ENCODE results near the gene CHRD. TPM values are rescaled to one million over a fixed set of nuclear protein-coding genes. Genes with fewer than 3 reads are reported as not detected.

CHRD gene
- total and polyA plus RNA-seq, 9 of the 15 experiments (the other 6 are each of a cell fraction or from before 2014, with no cell fraction given): 0.11 to 1.3 (median 0.59) TPM; not detected in 3

DNA sequence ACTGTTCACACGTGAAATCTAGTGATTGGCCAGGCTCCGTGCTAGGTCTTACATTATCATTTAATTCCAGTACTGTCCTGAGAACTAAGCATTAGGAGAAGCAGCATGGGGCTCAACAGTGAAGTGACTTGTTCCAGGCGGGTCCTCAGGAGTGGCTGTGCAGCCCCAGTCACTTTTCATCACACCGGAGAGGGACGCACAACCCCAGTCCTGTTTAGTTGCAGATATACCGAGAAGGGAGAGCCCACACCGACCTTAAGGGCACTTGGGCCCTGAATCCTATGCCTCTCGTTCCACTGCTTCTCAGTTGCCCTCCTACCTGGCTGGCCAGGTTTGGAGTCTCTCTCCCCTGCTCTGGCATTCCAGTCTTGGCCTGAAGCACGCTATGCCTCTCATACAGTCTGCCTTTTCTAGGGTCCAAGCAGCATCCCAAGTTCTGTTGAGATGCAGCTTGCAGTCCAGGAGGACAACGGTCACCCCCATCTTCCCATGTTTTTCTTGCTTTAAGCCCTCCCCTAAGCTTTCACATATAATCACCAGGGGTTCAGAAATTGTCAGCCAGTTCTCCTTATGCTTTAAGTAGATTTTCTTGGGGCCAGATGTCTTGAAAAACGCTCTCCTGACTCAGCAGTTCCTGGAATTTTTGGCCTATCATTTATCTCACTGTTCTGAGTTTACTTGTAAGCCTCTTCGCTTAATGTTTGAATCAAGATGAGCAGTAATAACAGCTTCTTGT, 32.4 kb upstream of the CHRD start (continued):
- TF ChIP-seq, protein P1, sequence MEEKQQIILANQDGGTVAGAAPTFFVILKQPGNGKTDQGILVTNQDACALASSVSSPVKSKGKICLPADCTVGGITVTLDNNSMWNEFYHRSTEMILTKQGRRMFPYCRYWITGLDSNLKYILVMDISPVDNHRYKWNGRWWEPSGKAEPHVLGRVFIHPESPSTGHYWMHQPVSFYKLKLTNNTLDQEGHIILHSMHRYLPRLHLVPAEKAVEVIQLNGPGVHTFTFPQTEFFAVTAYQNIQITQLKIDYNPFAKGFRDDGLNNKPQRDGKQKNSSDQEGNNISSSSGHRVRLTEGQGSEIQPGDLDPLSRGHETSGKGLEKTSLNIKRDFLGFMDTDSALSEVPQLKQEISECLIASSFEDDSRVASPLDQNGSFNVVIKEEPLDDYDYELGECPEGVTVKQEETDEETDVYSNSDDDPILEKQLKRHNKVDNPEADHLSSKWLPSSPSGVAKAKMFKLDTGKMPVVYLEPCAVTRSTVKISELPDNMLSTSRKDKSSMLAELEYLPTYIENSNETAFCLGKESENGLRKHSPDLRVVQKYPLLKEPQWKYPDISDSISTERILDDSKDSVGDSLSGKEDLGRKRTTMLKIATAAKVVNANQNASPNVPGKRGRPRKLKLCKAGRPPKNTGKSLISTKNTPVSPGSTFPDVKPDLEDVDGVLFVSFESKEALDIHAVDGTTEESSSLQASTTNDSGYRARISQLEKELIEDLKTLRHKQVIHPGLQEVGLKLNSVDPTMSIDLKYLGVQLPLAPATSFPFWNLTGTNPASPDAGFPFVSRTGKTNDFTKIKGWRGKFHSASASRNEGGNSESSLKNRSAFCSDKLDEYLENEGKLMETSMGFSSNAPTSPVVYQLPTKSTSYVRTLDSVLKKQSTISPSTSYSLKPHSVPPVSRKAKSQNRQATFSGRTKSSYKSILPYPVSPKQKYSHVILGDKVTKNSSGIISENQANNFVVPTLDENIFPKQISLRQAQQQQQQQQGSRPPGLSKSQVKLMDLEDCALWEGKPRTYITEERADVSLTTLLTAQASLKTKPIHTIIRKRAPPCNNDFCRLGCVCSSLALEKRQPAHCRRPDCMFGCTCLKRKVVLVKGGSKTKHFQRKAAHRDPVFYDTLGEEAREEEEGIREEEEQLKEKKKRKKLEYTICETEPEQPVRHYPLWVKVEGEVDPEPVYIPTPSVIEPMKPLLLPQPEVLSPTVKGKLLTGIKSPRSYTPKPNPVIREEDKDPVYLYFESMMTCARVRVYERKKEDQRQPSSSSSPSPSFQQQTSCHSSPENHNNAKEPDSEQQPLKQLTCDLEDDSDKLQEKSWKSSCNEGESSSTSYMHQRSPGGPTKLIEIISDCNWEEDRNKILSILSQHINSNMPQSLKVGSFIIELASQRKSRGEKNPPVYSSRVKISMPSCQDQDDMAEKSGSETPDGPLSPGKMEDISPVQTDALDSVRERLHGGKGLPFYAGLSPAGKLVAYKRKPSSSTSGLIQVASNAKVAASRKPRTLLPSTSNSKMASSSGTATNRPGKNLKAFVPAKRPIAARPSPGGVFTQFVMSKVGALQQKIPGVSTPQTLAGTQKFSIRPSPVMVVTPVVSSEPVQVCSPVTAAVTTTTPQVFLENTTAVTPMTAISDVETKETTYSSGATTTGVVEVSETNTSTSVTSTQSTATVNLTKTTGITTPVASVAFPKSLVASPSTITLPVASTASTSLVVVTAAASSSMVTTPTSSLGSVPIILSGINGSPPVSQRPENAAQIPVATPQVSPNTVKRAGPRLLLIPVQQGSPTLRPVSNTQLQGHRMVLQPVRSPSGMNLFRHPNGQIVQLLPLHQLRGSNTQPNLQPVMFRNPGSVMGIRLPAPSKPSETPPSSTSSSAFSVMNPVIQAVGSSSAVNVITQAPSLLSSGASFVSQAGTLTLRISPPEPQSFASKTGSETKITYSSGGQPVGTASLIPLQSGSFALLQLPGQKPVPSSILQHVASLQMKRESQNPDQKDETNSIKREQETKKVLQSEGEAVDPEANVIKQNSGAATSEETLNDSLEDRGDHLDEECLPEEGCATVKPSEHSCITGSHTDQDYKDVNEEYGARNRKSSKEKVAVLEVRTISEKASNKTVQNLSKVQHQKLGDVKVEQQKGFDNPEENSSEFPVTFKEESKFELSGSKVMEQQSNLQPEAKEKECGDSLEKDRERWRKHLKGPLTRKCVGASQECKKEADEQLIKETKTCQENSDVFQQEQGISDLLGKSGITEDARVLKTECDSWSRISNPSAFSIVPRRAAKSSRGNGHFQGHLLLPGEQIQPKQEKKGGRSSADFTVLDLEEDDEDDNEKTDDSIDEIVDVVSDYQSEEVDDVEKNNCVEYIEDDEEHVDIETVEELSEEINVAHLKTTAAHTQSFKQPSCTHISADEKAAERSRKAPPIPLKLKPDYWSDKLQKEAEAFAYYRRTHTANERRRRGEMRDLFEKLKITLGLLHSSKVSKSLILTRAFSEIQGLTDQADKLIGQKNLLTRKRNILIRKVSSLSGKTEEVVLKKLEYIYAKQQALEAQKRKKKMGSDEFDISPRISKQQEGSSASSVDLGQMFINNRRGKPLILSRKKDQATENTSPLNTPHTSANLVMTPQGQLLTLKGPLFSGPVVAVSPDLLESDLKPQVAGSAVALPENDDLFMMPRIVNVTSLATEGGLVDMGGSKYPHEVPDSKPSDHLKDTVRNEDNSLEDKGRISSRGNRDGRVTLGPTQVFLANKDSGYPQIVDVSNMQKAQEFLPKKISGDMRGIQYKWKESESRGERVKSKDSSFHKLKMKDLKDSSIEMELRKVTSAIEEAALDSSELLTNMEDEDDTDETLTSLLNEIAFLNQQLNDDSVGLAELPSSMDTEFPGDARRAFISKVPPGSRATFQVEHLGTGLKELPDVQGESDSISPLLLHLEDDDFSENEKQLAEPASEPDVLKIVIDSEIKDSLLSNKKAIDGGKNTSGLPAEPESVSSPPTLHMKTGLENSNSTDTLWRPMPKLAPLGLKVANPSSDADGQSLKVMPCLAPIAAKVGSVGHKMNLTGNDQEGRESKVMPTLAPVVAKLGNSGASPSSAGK (IDR thresholded peaks at IDR 0.05): no peak
- TF ChIP-seq CSDE1 (IDR thresholded peaks at IDR 0.05): no peak
- TF ChIP-seq ZBTB7A (IDR thresholded peaks at IDR 0.05; ENCODE audit: borderline replicate concordance, control insufficient read depth, low read depth, low read length): no peak
- no peak for TF ChIP-seq ZNF274 (IDR thresholded peaks at IDR 0.05; ENCODE audit: borderline replicate concordance, low read depth, low read length)
- TF ChIP-seq MEIS2 (IDR thresholded peaks at IDR 0.05; ENCODE audit: partially characterized antibody): peak; percentile 48
- peak; percentile 63; the same call in 1 of the 2 replicates for TF ChIP-seq SMARCC2 (IDR thresholded peaks at IDR 0.05; ENCODE audit: low read depth)
- no peak for TF ChIP-seq ZNF133 (CRISPR knock-in tag; IDR thresholded peaks at IDR 0.05)
- TF ChIP-seq, protein P2, sequence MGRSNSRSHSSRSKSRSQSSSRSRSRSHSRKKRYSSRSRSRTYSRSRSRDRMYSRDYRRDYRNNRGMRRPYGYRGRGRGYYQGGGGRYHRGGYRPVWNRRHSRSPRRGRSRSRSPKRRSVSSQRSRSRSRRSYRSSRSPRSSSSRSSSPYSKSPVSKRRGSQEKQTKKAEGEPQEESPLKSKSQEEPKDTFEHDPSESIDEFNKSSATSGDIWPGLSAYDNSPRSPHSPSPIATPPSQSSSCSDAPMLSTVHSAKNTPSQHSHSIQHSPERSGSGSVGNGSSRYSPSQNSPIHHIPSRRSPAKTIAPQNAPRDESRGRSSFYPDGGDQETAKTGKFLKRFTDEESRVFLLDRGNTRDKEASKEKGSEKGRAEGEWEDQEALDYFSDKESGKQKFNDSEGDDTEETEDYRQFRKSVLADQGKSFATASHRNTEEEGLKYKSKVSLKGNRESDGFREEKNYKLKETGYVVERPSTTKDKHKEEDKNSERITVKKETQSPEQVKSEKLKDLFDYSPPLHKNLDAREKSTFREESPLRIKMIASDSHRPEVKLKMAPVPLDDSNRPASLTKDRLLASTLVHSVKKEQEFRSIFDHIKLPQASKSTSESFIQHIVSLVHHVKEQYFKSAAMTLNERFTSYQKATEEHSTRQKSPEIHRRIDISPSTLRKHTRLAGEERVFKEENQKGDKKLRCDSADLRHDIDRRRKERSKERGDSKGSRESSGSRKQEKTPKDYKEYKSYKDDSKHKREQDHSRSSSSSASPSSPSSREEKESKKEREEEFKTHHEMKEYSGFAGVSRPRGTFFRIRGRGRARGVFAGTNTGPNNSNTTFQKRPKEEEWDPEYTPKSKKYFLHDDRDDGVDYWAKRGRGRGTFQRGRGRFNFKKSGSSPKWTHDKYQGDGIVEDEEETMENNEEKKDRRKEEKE (IDR thresholded peaks at IDR 0.05; ENCODE audit: borderline replicate concordance in 1 of 2, control insufficient read depth in 1 of 2, low read depth in 2 of 2, low read length in 1 of 2): no peak
- peak; percentile 58; the same call in 1 of the 2 replicates for TF ChIP-seq TAL1 (IDR thresholded peaks at IDR 0.05)
- 0 out of 2 replicates have a peak, but pooled peaks have one; percentile 57 for TF ChIP-seq ELF2 (CRISPR knock-in tag; IDR thresholded peaks at IDR 0.05)
- TF ChIP-seq, protein P3, sequence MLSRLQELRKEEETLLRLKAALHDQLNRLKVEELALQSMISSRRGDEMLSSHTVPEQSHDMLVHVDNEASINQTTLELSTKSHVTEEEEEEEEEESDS (CRISPR knock-in tag; IDR thresholded peaks at IDR 0.05): no peak
- no peak for TF ChIP-seq TEAD1 (CRISPR knock-in tag; IDR thresholded peaks at IDR 0.05)

Measured in K562 (cell line).